ENCODE results near the gene CTSS. TPM values are rescaled to one million over a fixed set of nuclear protein-coding genes. Genes with fewer than 3 reads are reported as not detected.

CTSS gene
- total and polyA plus RNA-seq, 2 experiments from 2014 or later: 1.0 to 2.5 TPM

- H3F3A ChIP-seq (ENCODE audit: insufficient read depth): no peaks in the 10 kb centered on the region
- no peak for DNase-seq
- no peaks in the 10 kb centered on the region for H3K27me3 ChIP-seq (replicated peaks; ENCODE audit: insufficient read depth)
- in situ Hi-C loops (cut with MboI): no loop called here
- 98% methylated on average over 3 of the region's 3 CpGs for WGBS, 2 experiments (ENCODE audit: low coverage in 1 of 2, low lambda C conversion rate in 2 of 2, missing lambda C conversion rate in 2 of 2)
- H3K9me3 ChIP-seq (ENCODE audit: low read depth): no peaks in the 10 kb centered on the region
- no peak overlapping the region for H3K9ac ChIP-seq
- H3K27ac ChIP-seq: no peak overlapping the region
- H3K9me2 ChIP-seq (ENCODE audit: insufficient read depth): no peaks in the 10 kb centered on the region
- H3K4me1 ChIP-seq (ENCODE audit: insufficient read depth): no peaks in the 10 kb centered on the region
- H3K36me3 ChIP-seq (ENCODE audit: low read depth): peaks cover 16% of the 10 kb centered on the region
- no peak overlapping the region for H2AFZ ChIP-seq
- no peak overlapping the region for H3K4me2 ChIP-seq (ENCODE audit: unreplicated experiment)
- H3K79me2 ChIP-seq (ENCODE audit: insufficient read depth): peaks cover 4% of the 10 kb centered on the region; the same call in 1 of the 2 replicates
- TF ChIP-seq EZH2phosphoT487 (IDR thresholded peaks at IDR 0.05; ENCODE audit: insufficient read depth, low read depth): no peak
- TF ChIP-seq EZH2 (IDR thresholded peaks at IDR 0.05; ENCODE audit: insufficient read depth, poor library complexity, severe bottlenecking): no peak
- no peak overlapping the region for H3K4me3 ChIP-seq
- no peaks in the 10 kb centered on the region for H4K20me1 ChIP-seq (ENCODE audit: insufficient read depth)
Measured at GRCh38 chr1:150686275-150686674, 79.3 kb downstream of the CTSS start.

GRCh38 chr1:150683914-150684313, 81.7 kb downstream of the CTSS start:
- no peaks in the 10 kb centered on the region for H3F3A ChIP-seq (ENCODE audit: insufficient read depth)
- TF ChIP-seq EZH2 (IDR thresholded peaks at IDR 0.05; ENCODE audit: insufficient read depth, poor library complexity, severe bottlenecking): no peak
- no peak for TF ChIP-seq EZH2phosphoT487 (IDR thresholded peaks at IDR 0.05; ENCODE audit: insufficient read depth, low read depth)

More at GRCh38 chr1:150683914-150684313, 81.7 kb downstream of the CTSS start:
- no peak overlapping the region for H3K27ac ChIP-seq
- no peaks in the 10 kb centered on the region for H3K27me3 ChIP-seq (replicated peaks; ENCODE audit: insufficient read depth)
- H3K4me2 ChIP-seq (ENCODE audit: unreplicated experiment): no peak overlapping the region
- H2AFZ ChIP-seq: no peak overlapping the region
- H3K9ac ChIP-seq: no peak overlapping the region
- H3K4me1 ChIP-seq (ENCODE audit: insufficient read depth): no peaks in the 10 kb centered on the region
- no peaks in the 10 kb centered on the region for H3K9me3 ChIP-seq (ENCODE audit: low read depth)
- H3K36me3 ChIP-seq (ENCODE audit: low read depth): peaks cover 22% of the 10 kb centered on the region; the same call in 1 of the 2 replicates
- H3K79me2 ChIP-seq (ENCODE audit: insufficient read depth): no peaks in the 10 kb centered on the region
- 96 to 100% methylated on average over 1 of the region's 1 CpG for WGBS, 2 experiments (ENCODE audit: low coverage in 1 of 2, low lambda C conversion rate in 2 of 2, missing lambda C conversion rate in 2 of 2)
- H3K4me3 ChIP-seq: no peak overlapping the region
- no peak for DNase-seq
- no peaks in the 10 kb centered on the region for H4K20me1 ChIP-seq (ENCODE audit: insufficient read depth)
- in situ Hi-C loops (cut with MboI): no loop called here
- H3K9me2 ChIP-seq (ENCODE audit: insufficient read depth): no peaks in the 10 kb centered on the region

Small RNA genes lying within 50 kb of the gene (small RNA-seq; reads per million reads assigned to genes)
- gene RNU6-1042P (ENCODE audit: low read depth, low replicate concordance): not detected
- gene RNU6-1309P (ENCODE audit: low read depth, low replicate concordance): not detected

Other genes starting within 250 kb of the CTSS start
- gene ADAMTSL4, start 216.4 kb downstream of the CTSS start, total RNA-seq (2014; rRNA removed; shearing (Covaris generic)): 27.6 and 27.9 TPM in 2 replicates
- gene ADAMTSL4, start 216.4 kb downstream of the CTSS start, polyA plus RNA-seq (2016; fragmentation: Nextera tagmentation; extraction: Ambion mirVana): 45.4 TPM in 2 replicates
- gene MCL1, start 186.2 kb downstream of the CTSS start, total RNA-seq (2014; rRNA removed; shearing (Covaris generic)): 307 and 310 TPM in 2 replicates
- gene MCL1, start 186.2 kb downstream of the CTSS start, polyA plus RNA-seq (2016; fragmentation: Nextera tagmentation; extraction: Ambion mirVana): 79.0 and 84.7 TPM in 2 replicates
- gene ENSA, start 136.2 kb downstream of the CTSS start, total RNA-seq (2014; rRNA removed; shearing (Covaris generic)): 47.4 and 54.3 TPM in 2 replicates
- gene ENSA, start 136.2 kb downstream of the CTSS start, polyA plus RNA-seq (2016; fragmentation: Nextera tagmentation; extraction: Ambion mirVana): 44.4 and 51.1 TPM in 2 replicates
- gene GOLPH3L, start 68.6 kb downstream of the CTSS start, total RNA-seq (2014; rRNA removed; shearing (Covaris generic)): 8.6 and 8.8 TPM in 2 replicates
- 23.2 and 23.9 TPM in 2 replicates for gene GOLPH3L, start 68.6 kb downstream of the CTSS start, polyA plus RNA-seq (2016; fragmentation: Nextera tagmentation; extraction: Ambion mirVana)
- not detected in 2 replicates for gene HORMAD1, start 44.9 kb downstream of the CTSS start, total RNA-seq (2014; rRNA removed; shearing (Covaris generic))
- not detected in 2 replicates for gene HORMAD1, start 44.9 kb downstream of the CTSS start, polyA plus RNA-seq (2016; fragmentation: Nextera tagmentation; extraction: Ambion mirVana)
- 90.9 and 101 TPM in 2 replicates for gene CTSK, start 42.5 kb upstream of the CTSS start, total RNA-seq (2014; rRNA removed; shearing (Covaris generic))
- 81.4 and 92.1 TPM in 2 replicates for gene CTSK, start 42.5 kb upstream of the CTSS start, polyA plus RNA-seq (2016; fragmentation: Nextera tagmentation; extraction: Ambion mirVana)
- gene ARNT, start 110.8 kb upstream of the CTSS start, total RNA-seq (2014; rRNA removed; shearing (Covaris generic)): 31.0 and 34.7 TPM in 2 replicates
- 30.9 and 32.8 TPM in 2 replicates for gene ARNT, start 110.8 kb upstream of the CTSS start, polyA plus RNA-seq (2016; fragmentation: Nextera tagmentation; extraction: Ambion mirVana)
- not detected in 2 replicates for gene CTXND2, start 121.4 kb upstream of the CTSS start, total RNA-seq (2014; rRNA removed; shearing (Covaris generic))
- not detected in 2 replicates for gene CTXND2, start 121.4 kb upstream of the CTSS start, polyA plus RNA-seq (2016; fragmentation: Nextera tagmentation; extraction: Ambion mirVana)
- gene SETDB1, start 160.6 kb upstream of the CTSS start, total RNA-seq (2014; rRNA removed; shearing (Covaris generic)): 21.4 and 30.2 TPM in 2 replicates
- 9.7 and 10.2 TPM in 2 replicates for gene SETDB1, start 160.6 kb upstream of the CTSS start, polyA plus RNA-seq (2016; fragmentation: Nextera tagmentation; extraction: Ambion mirVana)
- 124 and 148 TPM in 2 replicates for gene CERS2, start 209.1 kb upstream of the CTSS start, total RNA-seq (2014; rRNA removed; shearing (Covaris generic))
- 201 and 202 TPM in 2 replicates for gene CERS2, start 209.1 kb upstream of the CTSS start, polyA plus RNA-seq (2016; fragmentation: Nextera tagmentation; extraction: Ambion mirVana)
- gene ANXA9, start 216.5 kb upstream of the CTSS start, total RNA-seq (2014; rRNA removed; shearing (Covaris generic)): not detected in 2 replicates
- 0.16 and 0.26 TPM in 2 replicates for gene ANXA9, start 216.5 kb upstream of the CTSS start, polyA plus RNA-seq (2016; fragmentation: Nextera tagmentation; extraction: Ambion mirVana)
- gene MINDY1, start 241.1 kb upstream of the CTSS start, total RNA-seq (2014; rRNA removed; shearing (Covaris generic)): 7.7 and 9.1 TPM in 2 replicates
- gene MINDY1, start 241.1 kb upstream of the CTSS start, polyA plus RNA-seq (2016; fragmentation: Nextera tagmentation; extraction: Ambion mirVana): 4.6 and 6.1 TPM in 2 replicates
- 7.2 and 10.5 TPM in 2 replicates for gene PRUNE1, start 242.7 kb upstream of the CTSS start, total RNA-seq (2014; rRNA removed; shearing (Covaris generic))
- gene PRUNE1, start 242.7 kb upstream of the CTSS start, polyA plus RNA-seq (2016; fragmentation: Nextera tagmentation; extraction: Ambion mirVana): 9.0 and 10.8 TPM in 2 replicates